GM13976 (cell line): Measurements from ENCODE around the gene SLC39A11.

Source experiments
- DNase-seq: peaks from one replicate; pipeline ENCODE4 v3.0.0; 2012; ENCODE audit warnings: low spot score
- CTCF ChIP-seq: IDR thresholded peaks from 2 replicates; pipeline ENCODE4 v1.5.1; 2012; ENCODE audit warnings: borderline replicate concordance, mild to moderate bottlenecking; ENCODE audit not compliant: insufficient read depth; ENCODE audit errors: extremely low read depth, missing control alignments, control extremely low read depth
- in situ Hi-C: fragments of 300-500 bp; cut with MboI; formaldehyde crosslinking; loops from one replicate; pipeline ENCODE4 v1.12.0; 2022; ENCODE audit warnings: low sequenced_read_pairs, mixed read lengths, inconsistent platforms; ENCODE audit not compliant: unreplicated experiment

Gene SLC39A11

GRCh38 chr17:72696721-72697120 is 395.8 kb downstream of the SLC39A11 start:
- no peak for DNase-seq
- in situ Hi-C loops, result no loop called here
- no peak for TF ChIP-seq CTCF

GRCh38 chr17:72696156-72696555 is 396.3 kb downstream of the SLC39A11 start:
- TF ChIP-seq CTCF, result no peak
- no peak for DNase-seq
- in situ Hi-C loops, result no loop called here

- DNase-seq, result no peak
- in situ Hi-C loops, result no loop called here
- no peak for TF ChIP-seq CTCF
Observed at GRCh38 chr17:72693956-72694355, 398.5 kb downstream of the SLC39A11 start.

GRCh38 chr17:72693151-72693878 is 399.2 kb downstream of the SLC39A11 start:
- in situ Hi-C loops, result no loop called here
- no peak for DNase-seq
- TF ChIP-seq CTCF, result no peak

- TF ChIP-seq CTCF, result no peak
- no peak for DNase-seq
- in situ Hi-C loops, result no loop called here
Observed at GRCh38 chr17:72692676-72693075, 399.8 kb downstream of the SLC39A11 start.

- in situ Hi-C loops, result no loop called here
- DNase-seq, result no peak
- TF ChIP-seq CTCF, result no peak
Observed at GRCh38 chr17:72691586-72691985, 400.9 kb downstream of the SLC39A11 start.
